ENCODE results near the gene CABP1.
"Not testable (repeated sequence)": the region's sequence is repeated elsewhere in the genome, so short reads cannot be mapped to it uniquely, and the experiment has no call there.

Gene CABP1

DNA sequence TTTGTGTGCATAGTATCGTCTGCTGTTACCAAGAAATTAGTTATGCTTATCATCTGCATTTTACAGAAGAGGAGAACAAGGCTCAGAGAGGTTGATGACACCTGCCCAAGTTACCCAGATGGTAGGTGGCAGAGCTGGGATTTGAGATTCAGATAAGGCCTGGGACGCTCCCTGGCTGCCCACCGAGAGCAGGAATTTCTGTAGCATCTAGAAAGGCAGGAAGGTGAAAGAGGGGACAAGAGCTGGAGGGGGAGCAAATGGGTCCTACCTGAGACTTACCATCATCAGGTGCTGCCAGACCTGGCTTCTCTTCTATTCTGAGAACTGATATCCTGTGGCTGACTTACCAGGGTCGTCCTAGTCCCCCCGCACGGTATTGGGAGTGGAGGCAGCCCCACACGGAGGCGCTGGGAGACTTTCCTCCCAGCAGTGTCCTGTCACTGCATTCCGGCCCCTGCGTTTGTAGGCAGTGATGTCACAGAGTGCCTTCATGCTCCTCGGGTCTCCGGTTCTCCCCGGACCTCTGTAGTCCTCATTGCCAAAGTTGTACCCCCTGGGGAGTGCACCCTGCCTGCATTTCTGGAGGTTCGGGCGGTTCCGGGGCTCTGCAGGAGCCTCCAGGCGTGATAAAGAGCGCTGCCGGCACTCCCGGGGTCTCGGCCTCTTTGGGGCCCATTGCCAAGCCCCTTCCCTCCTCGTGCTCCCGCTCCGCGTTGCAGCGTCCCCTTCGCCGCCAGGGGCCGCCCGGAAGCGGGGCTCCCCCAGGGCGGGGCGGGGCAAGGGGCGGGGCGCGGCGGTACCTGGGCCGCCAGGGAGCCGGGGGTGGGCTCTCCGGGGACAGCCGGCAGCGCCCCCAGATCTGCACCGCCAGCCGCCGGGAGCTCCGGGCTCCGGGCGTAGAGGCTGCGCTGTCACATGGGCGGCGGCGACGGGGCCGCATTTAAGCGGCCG is at the start of gene CABP1:
TSS of gene CABP1 (plus strand) at position 856 of the 951 bp plus-strand sequence. CDS start at position 916, 60 bp downstream.
- DNase-seq: peak; percentile 16 to 83

DNA sequence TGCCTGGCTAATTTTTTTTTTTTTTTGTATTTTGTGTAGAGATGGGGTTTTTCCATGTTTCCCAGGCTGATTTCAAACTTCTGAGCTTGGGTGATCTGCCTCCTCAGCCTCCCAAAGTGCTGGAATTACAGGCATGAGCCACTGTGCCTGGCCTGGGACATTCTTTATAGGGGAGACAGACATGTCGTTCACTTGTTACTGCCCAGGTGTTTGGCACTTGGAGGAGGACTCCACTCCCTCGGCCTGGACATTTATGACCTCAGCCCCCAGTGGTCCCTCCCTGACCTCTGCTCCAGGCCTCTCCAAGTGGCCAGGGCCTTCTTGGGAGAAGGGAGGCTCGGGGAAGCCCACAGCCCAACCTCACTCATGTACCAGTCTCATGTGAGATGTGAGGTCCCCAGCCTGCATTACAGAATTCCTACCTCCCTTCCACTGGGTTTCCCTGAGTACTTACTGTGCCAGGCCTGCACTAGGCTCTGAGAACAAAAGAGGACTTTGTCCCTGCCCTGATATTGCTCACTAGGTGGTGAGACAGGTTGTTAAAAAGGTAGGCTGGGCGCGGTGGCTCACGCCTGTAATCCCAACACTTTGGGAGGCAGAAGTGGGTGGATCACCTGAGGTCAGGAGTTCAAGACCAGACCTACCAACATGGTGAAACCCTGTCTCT is 49.6 kb upstream of the CABP1 start:
- peak in 1 of 2 experiments; percentile 33 for DNase-seq

DNA sequence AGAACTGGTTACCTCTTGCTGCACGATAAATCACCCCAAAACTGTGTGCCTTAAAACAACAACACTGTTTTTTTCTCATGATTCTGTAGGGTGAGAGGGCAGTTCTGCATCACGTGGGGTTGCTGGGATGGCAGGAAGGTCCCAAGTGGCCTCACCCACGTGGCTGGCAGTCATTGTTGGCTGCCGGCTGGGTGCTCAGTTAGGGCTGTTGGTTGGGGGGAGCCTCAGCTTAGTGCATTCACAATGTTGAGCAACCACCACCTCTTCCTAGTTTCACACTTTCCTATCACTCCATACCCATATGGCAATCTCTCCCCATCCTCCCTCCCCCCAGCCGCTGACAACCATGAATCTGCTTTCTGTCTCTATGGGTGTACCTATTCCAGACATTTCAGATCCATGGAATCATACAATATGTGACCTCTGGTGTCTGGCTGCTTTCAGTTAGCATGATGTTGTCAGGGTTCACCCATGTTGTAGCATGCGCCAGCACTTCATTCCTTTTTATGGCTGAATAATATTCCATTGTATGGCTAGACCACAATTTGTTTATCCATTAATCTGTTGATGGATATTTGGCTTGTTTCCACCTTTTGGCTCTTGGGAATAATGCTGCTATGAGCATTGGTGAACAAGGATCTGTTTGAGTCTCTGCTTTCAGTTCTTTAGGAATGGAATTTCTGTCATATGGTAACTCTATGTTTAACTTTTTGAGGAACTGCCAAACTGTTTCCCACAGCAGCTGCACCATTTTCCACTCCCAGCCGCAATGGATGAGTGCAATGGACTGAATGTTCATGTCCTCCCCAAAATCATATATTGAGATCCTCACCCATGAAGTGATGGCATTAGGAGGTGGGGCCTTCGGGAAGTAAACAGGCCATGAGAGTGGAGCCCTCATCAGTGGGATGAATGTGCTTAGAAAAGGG is 48.0 kb upstream of the CABP1 start:
- no peak for DNase-seq

- no peak for DNase-seq
Observed at GRCh38 chr12:120596901-120597300, 43.5 kb upstream of the CABP1 start.

DNA sequence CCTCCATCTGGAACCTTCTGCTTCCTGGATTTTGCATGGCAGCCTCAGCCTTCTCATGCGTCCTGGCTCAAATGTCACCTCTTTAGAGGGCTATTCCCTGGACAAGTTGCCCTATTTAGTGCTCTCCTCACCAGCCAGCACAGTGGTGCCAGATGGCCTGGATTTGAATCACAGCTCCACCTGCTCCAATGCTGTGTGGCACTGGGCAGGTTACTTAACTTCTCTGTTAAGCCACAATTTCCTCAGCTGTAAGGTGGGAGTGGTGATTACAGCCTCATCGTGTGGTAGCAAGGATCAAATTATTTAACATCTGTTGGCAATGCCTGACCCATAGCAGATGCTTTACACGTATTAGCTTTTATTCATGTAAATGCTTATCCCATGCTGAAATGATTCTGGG is 42.6 kb upstream of the CABP1 start:
- DNase-seq: no peak

- no peak for DNase-seq
Observed at GRCh38 chr12:120598674-120599463, 41.6 kb upstream of the CABP1 start.

DNA sequence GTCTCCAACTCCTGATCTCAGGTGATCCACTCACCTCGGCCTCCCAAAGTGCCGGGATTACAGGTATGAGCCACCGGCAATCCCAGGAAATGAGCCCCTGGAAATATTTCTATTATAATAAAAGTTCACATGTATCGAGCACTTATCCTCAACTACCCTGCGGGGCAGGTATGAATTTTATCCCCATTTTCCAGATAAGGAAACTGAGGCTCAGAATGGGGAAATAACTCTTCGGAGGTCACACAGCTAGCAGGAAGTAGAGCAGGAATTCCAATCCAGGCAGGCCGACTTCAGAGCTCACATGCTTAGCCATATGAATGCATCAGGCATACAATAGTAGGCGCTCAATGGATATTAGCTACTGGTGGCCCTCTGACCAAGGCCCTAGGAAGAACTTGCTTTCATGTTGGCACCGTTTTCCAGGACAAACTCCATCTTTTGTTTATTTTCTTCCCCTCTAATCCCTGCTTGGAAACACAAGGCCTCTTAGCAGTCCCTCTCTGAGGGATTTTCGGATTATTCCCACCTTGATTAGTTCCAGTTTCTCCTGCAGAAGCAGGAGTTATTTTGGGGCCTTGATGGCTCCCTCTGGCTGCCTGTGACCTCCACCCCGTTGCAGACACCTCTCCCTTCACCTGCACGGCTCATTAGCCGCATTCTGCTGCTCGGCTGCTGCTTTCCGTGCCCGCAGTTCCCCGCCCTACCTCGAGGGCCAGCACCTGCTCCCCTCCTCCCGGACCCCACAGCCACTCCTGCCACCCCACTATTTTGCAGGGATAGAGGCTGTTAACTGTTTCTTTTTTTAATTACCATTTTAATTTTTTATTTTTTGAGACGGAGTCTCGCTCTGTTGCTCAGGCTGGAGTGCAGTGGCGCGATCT is 40.5 kb upstream of the CABP1 start:
- peak in 1 of 2 experiments; percentile 61 for DNase-seq

DNA sequence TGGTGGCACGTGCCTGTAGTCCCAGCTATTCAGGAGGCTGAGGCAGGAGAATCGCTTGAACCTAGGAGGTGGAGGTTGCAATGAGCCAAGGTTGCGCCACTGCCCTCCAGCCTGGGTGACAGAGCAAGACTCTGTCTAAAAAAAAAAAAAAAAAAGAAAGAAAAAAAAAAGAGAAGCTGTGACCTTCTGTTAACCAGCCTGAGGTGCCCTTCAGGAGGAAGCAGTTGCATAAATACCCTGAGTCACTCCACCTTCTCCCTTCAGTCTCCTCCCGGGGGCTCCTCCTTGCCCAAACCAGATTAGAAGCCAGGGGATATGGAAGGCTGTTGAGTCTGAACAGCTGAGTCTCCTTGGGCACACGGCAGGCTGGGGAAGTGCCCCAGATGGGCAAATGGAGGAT is 38.0 kb upstream of the CABP1 start:
- DNase-seq: not testable (repeated sequence)

GRCh38 chr12:120610560-120610959 is 29.9 kb upstream of the CABP1 start:
- no peak for DNase-seq

GRCh38 chr12:120611534-120611933 is 28.9 kb upstream of the CABP1 start:
- DNase-seq: not testable (repeated sequence)

DNA sequence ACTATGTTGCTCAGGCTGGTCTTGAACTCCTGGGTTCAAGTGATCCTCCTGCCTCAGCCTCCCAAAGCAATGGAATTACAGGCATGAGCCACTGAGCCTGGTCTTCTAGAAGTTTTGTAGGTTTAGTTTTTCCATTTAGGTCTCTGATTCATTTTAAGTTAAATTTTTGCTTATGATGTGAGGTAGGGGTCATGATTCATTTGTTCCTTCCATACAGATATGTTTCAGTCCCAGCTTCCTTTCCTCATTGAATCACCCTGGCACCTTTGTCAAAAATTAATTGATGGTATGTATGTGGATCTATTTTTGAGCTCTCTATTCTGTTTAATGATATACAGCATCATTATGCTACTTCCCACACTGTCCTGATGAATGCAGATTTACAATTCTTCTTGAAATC is 25.6 kb upstream of the CABP1 start:
- no peak for DNase-seq

DNA sequence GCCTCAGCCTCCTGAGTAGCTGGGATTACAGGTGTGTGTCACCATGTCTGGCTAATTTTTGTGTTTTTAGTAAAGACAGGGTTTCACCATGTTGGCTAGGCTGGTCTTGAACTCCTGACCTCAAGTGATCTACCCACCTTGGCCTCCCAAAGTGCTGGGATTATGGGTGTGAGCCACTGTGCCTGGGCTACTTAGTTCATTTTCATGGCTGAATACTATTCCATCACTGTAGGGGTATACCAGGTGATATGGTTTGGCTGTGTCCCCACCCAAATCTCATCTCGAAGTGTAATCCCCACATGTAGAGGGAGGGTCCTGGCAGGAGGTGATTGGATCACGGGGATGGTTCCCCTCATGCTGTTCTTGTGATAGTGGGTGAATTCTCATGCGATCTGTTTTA is 23.2 kb upstream of the CABP1 start:
- DNase-seq: not testable (repeated sequence)

DNA sequence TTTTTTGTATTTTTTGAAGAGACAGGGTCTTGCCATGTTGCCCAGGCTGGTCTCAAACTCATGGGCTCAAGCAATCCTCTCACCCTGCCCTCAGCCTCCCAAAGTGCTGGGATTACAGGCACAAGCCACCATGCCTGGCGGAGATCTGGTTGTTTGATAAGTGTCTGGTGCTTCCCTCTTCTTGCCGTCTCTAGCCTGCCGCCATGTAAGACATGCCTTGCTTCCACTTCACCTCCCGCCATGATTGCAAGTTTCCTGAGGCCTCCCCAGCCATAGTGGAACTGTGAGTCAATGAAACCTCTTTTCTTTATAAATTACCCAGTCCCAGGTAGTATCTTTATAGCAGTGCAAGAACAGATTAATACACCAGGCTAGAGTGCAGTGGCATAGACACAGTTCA is 22.7 kb upstream of the CABP1 start:
- DNase-seq: not testable (repeated sequence)

- no peak for DNase-seq
Observed at GRCh38 chr12:120618954-120619615, 21.3 kb upstream of the CABP1 start.

DNA sequence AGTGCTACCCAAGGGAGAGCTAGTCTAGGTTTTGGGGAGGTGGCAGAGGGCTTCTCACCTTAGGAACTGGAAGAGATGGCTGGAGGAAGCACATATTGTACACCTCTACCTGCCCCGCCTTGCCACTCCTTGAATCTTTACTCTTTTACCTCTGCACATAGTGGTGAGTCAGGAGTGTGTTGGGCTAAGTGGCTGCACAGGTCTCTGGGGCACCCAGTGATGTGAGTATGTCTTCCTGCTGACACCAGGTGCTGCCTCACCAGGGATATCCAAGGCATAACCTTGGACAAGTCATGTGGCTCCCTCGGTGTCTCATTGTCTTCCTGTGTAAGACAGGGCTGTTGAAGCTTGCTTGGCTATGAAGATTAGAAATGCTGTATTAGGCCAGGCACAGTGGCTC is 19.8 kb upstream of the CABP1 start:
- no peak for DNase-seq

- peak in 1 of 2 experiments; percentile 7 for DNase-seq
Observed at GRCh38 chr12:120625557-120626419, 14.6 kb upstream of the CABP1 start.

- no peak for DNase-seq
Observed at GRCh38 chr12:120628919-120629318, 11.5 kb upstream of the CABP1 start.

DNA sequence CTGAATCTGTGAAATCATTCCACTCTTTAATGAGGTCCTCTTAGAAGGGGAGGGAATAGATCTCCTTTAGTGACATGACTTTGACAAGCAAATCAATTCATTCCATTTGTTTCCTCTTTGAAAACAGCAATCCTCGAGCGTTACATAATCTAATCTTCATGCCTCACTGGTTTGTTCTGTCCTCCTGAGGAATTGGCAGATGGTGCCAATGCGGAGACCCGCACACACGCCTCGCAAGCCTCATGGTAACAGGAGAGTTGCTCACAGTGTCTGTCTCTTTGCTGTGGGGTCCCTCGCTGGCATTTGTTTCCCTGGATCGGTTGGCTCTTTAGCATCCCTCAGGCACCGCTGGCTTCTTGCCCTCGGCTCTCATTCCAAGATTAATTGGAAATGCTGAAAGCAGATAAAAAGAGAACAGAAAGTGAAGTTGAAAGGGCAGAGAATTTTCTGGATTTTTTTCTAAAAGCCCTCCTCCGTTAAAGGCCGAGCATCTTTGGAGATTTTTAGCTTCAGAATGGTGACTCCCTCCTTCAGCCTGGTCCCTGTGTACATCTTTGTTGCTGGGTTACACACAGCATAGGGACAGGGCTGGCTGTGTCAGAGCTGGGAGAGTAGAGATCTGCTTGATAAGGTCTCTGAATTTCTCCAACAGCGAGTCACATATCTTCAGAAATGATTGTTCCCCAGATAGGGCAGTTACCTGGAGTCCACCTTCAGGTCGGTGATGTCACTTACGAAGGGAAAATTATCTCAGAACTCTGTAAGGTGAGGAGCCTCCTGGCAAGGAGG is 10.1 kb upstream of the CABP1 start:
- no peak for DNase-seq

- no peak for DNase-seq
Observed at GRCh38 chr12:120631097-120631496, 9.3 kb upstream of the CABP1 start.

Measured in NCI-H526 (cell line).